ENCODE measurements around the gene EIF2S3B.
"Not testable (repeated sequence)": the region's sequence is repeated elsewhere in the genome, so short reads cannot be mapped to it uniquely, and the experiment has no call there.

GRCh38 chr12:10472808-10473207, 32.9 kb upstream of the EIF2S3B start:
- not testable (repeated sequence) for TF ChIP-seq CTCF (conservative IDR thresholded peaks at IDR 0.05 in 1 of 2, IDR thresholded peaks at IDR 0.05 in 1 of 2; ENCODE audit: extremely low read depth in 1 of 2, insufficient read depth in 1 of 2, low read depth in 1 of 2, low read length in 2 of 2); EZH2 (IDR thresholded peaks at IDR 0.05; ENCODE audit: borderline replicate concordance, low read length)

Data from mammary epithelial cell (primary cell).